PC-3 (cell line): ENCODE data around the gene TEC. TPM values are rescaled to one million over a fixed set of nuclear protein-coding genes. Genes with fewer than 3 reads are reported as not detected.
A peak's percentile ranks its signal among the peaks of the same experiment; 100 is the strongest.

Source experiments
- ATAC-seq: fragments of 200-7000 bp; cut with Tn5 transposase; 2 replicates; pipeline ENCODE4 v1.9.1; 2020; ENCODE audit warnings: mild to moderate bottlenecking, moderate library complexity
- BruUV-seq: library from RNA; stranded (reverse); fragments of 400-500 nt; replicated peaks from 2 replicates; lab custom pipeline; 2021; lab: Mats Ljungman, UMichigan
- CTCF ChIA-PET: fragments of 300-600 bp; sonication (Branson Sonifier 250); formaldehyde crosslinking; loops from one replicate; lab custom pipeline; 2022; ENCODE audit warnings: antibody characterized with exemption; lab: Charles Lee
- POLR2A ChIA-PET: fragments of 300-600 bp; sonication (Branson Sonifier 250); formaldehyde crosslinking; loops from one replicate; lab custom pipeline; 2022; ENCODE audit warnings: antibody characterized with exemption; ENCODE audit not compliant: unreplicated experiment; lab: Charles Lee
- DNase-seq: peaks from one replicate; pipeline ENCODE4 v3.0.0-alpha.2; 2015
- H2AFZ ChIP-seq: fragments of 300-600 bp; sonication (generic); 2 replicates; pipeline ENCODE4 v1.6.0; 2016; ENCODE audit warnings: antibody characterized with exemption, low read length
- H3F3A ChIP-seq: fragments of 300-600 bp; sonication (generic); one replicate; pipeline ENCODE4 v1.6.0; 2017; ENCODE audit warnings: antibody characterized with exemption, low read length, control low read depth, mild to moderate bottlenecking; ENCODE audit not compliant: unreplicated experiment
- H3K27ac ChIP-seq: fragments of 300-600 bp; sonication (generic); 2 replicates; pipeline ENCODE4 v1.5.1; 2016; ENCODE audit warnings: mild to moderate bottlenecking, low read length
- H3K27me3 ChIP-seq: fragments of 300-600 bp; sonication (generic); 2 replicates; pipeline ENCODE4 v1.6.1; 2016; ENCODE audit warnings: low read length, mixed read lengths
- H3K36me3 ChIP-seq: fragments of 300-600 bp; sonication (generic); 2 replicates; pipeline ENCODE4 v1.6.1; 2016; ENCODE audit warnings: low read depth, mixed run types, low read length, mixed read lengths
- H3K4me1 ChIP-seq: fragments of 300-600 bp; sonication (generic); 2 replicates; pipeline ENCODE4 v1.5.1; 2016; ENCODE audit warnings: low read length; ENCODE audit not compliant: insufficient read depth
- H3K4me2 ChIP-seq: fragments of 300-600 bp; sonication (generic); 2 replicates; pipeline ENCODE4 v1.6.0; 2016; ENCODE audit warnings: low read length
- H3K4me3 ChIP-seq: fragments of 300-600 bp; sonication (generic); 2 replicates; pipeline ENCODE4 v1.5.1; 2016; ENCODE audit warnings: mild to moderate bottlenecking, low read length, mixed read lengths
- H3K79me2 ChIP-seq: fragments of 300-600 bp; sonication (generic); 2 replicates; pipeline ENCODE4 v1.6.1; 2017; ENCODE audit warnings: low read length, mixed read lengths
- H3K9ac ChIP-seq: fragments of 300-600 bp; sonication (generic); 2 replicates; pipeline ENCODE4 v1.6.0; 2016; ENCODE audit warnings: mild to moderate bottlenecking, low read length
- H3K9me2 ChIP-seq: fragments of 300-600 bp; sonication (generic); replicated peaks from 2 replicates; pipeline ENCODE4 v1.6.1; 2016; ENCODE audit warnings: mixed run types, low read length, mixed read lengths
- H3K9me3 ChIP-seq: fragments of 300-600 bp; sonication (generic); 2 replicates; pipeline ENCODE4 v1.6.1; 2016; ENCODE audit warnings: low read length, mixed read lengths
- H4K20me1 ChIP-seq: fragments of 300-600 bp; sonication (generic); 2 replicates; pipeline ENCODE4 v1.6.1; 2016; ENCODE audit warnings: low read length, mixed read lengths
- EZH2 ChIP-seq: fragments of 300-600 bp; sonication (generic); IDR thresholded peaks from one replicate; pipeline ENCODE4 v1.6.1; 2017; ENCODE audit warnings: antibody characterized with exemption, mild to moderate bottlenecking, low read length; ENCODE audit not compliant: unreplicated experiment
- EZH2phosphoT487 ChIP-seq: fragments of 300-600 bp; sonication (generic); IDR thresholded peaks from 2 replicates; pipeline ENCODE4 v1.6.1; 2018; ENCODE audit warnings: mild to moderate bottlenecking, antibody characterized with exemption, low read length, borderline replicate concordance
- intact Hi-C: fragments of 100-400 bp; cut with micrococcal nuclease; formaldehyde crosslinking; loops from 2 replicates; pipeline ENCODE4 v1.9.0; 2023
- total RNA-seq: library from RNA; depleted of rRNA; stranded (reverse); fragments of >200 nt; gene quantifications from 2 replicates; pipeline ENCODE4 v1.2.3, GENCODE V29; 2014
- TF ChIP-seq, protein P1 (sequence below): fragments of 300-600 bp; sonication (generic); conservative IDR thresholded peaks from 2 replicates; pipeline ENCODE4 v1.5.1; 2017; ENCODE audit warnings: antibody characterized with exemption, low read depth, mild to moderate bottlenecking, low read length

TEC gene
- total RNA-seq, 1 experiment from 2014 or later: 10.4 TPM

DNA sequence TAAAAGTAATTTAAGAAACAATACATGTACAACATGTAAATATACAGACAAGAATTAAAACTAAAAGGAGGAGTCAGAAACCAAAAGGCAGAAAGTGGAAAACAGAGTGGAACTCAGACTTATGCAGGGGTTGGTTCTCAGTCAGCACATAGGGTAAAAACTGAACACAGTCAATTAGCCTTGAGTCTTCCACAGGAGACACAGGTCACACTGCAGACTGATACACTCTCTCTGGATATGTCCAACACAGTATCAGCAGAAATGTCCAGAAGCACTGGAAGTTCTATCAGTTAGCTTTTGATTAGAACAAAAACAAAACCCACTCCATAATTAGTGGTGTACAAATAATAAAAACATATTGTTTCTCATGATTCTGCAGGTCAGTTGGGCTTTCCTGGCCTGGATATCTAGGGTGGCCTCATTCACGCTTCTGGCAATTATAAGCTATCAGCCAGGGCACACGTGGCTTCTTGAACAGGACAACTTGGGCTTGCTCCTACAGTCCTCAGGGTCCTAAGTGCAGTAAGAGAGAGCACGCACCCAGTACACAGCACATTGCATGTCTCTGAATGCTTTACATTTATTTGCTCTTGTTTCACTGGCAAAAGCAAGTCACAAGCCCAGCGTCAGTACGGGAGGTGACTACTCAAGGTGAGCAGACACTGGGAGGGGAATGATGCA lies 21.6 kb downstream of the TEC start:
- Histone ChIP-seq H3K9ac (no peak overlapping the region), H3K4me3 (no peak overlapping the region), H2AFZ (no peak overlapping the region), H3K9me3 (no peaks in the 10 kb centered on the region), H3K4me2 (no peak overlapping the region), H3K4me1 (peaks cover 23% of the 10 kb centered on the region), H3F3A (no peaks in the 10 kb centered on the region), H3K27me3 (no peaks in the 10 kb centered on the region), H3K27ac (peak overlapping the region; percentile 57; the same call in 1 of the 2 replicates), H3K9me2 (no peaks in the 10 kb centered on the region), H4K20me1 (no peaks in the 10 kb centered on the region), H3K36me3 (no peaks in the 10 kb centered on the region), H3K79me2 (peaks cover 11% of the 10 kb centered on the region; the same call in 1 of the 2 replicates)
- intact Hi-C loops: no loop called here
- CTCF ChIA-PET: no interaction called here
- DNase-seq (no peak), ATAC-seq (no peak)
- TF ChIP-seq EZH2phosphoT487: no peak
- TF ChIP-seq, protein P1, sequence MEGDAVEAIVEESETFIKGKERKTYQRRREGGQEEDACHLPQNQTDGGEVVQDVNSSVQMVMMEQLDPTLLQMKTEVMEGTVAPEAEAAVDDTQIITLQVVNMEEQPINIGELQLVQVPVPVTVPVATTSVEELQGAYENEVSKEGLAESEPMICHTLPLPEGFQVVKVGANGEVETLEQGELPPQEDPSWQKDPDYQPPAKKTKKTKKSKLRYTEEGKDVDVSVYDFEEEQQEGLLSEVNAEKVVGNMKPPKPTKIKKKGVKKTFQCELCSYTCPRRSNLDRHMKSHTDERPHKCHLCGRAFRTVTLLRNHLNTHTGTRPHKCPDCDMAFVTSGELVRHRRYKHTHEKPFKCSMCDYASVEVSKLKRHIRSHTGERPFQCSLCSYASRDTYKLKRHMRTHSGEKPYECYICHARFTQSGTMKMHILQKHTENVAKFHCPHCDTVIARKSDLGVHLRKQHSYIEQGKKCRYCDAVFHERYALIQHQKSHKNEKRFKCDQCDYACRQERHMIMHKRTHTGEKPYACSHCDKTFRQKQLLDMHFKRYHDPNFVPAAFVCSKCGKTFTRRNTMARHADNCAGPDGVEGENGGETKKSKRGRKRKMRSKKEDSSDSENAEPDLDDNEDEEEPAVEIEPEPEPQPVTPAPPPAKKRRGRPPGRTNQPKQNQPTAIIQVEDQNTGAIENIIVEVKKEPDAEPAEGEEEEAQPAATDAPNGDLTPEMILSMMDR: no peak
- TF ChIP-seq EZH2: no peak
- POLR2A ChIA-PET: no interaction called here
- no TSS peak for BruUV-seq

GRCh38 chr4:48247142-48247877 lies 22.3 kb downstream of the TEC start:
- H3K4me1 ChIP-seq: peaks cover 17% of the 10 kb centered on the region
- peak overlapping the region; percentile 57 for H3K27ac ChIP-seq
- peaks cover 11% of the 10 kb centered on the region; the same call in 1 of the 2 replicates for H3K79me2 ChIP-seq
- no peaks in the 10 kb centered on the region for H3K27me3 ChIP-seq
- no peaks in the 10 kb centered on the region for H4K20me1 ChIP-seq
- ATAC-seq (peak; percentile 60), DNase-seq (peak; percentile 56)
- no peak for TF ChIP-seq EZH2
- no TSS peak for BruUV-seq
- no peaks in the 10 kb centered on the region for H3K9me3 ChIP-seq
- H3K9ac ChIP-seq: no peak overlapping the region
- H2AFZ ChIP-seq: no peak overlapping the region
- ChIA-PET CTCF (no interaction called here), POLR2A (no interaction called here)
- no peaks in the 10 kb centered on the region for H3K36me3 ChIP-seq
- no peaks in the 10 kb centered on the region for H3F3A ChIP-seq
- H3K9me2 ChIP-seq: no peaks in the 10 kb centered on the region
- intact Hi-C loops: no loop called here
- H3K4me3 ChIP-seq: no peak overlapping the region
- peak overlapping the region; percentile 61 for H3K4me2 ChIP-seq

DNA sequence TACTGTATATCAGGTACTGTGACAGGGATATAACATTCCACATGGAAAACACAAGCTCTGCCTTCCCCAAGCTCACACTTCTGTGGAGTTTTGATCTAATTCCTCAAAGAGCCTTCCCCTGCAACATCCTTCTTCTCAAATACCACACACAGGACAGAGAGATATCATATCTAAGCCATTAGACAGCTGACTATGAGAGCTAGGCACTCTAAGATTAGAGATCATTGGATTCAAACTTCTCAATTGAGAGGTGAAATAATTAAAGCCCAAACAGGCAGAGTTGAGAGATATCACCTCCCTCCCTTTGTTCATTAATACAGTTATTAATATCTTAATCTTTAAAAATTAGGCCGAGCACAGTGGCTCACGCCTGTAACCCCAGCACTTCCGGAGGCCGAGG lies 25.0 kb downstream of the TEC start:
- Histone ChIP-seq H3K4me3 (no peak overlapping the region), H3K4me1 (peaks cover 15% of the 10 kb centered on the region), H3K27me3 (no peaks in the 10 kb centered on the region), H2AFZ (no peak overlapping the region), H3F3A (no peaks in the 10 kb centered on the region), H3K36me3 (no peaks in the 10 kb centered on the region), H3K9me2 (no peaks in the 10 kb centered on the region), H4K20me1 (no peaks in the 10 kb centered on the region), H3K79me2 (peaks cover 11% of the 10 kb centered on the region; the same call in 1 of the 2 replicates), H3K27ac (no peak overlapping the region), H3K9me3 (no peaks in the 10 kb centered on the region), H3K4me2 (no peak overlapping the region), H3K9ac (no peak overlapping the region)
- intact Hi-C loops: no loop called here
- ChIA-PET POLR2A (no interaction called here), CTCF (no interaction called here)
- no peak for TF ChIP-seq EZH2
- TF ChIP-seq EZH2phosphoT487: no peak
- TF ChIP-seq, protein P1: no peak
- ATAC-seq (no peak), DNase-seq (no peak)
- BruUV-seq: no TSS peak
